ENCODE measurements around the gene MEI4. TPM values are rescaled to one million over a fixed set of nuclear protein-coding genes. Genes with fewer than 3 reads are reported as not detected.

MEI4 gene
- total RNA-seq, 1 experiment from 2014 or later: not detected

GRCh38 chr6:77607004-77607403 lies 45.8 kb upstream of the MEI4 start (continued):
- TF ChIP-seq EZH2phosphoT487 (IDR thresholded peaks at IDR 0.05; ENCODE audit: borderline replicate concordance) (no peak), EZH2 (IDR thresholded peaks at IDR 0.05) (no peak), ZNF274 (IDR thresholded peaks at IDR 0.05; ENCODE audit: low read depth, low read length) (no peak), FOSL1 (IDR thresholded peaks at IDR 0.05; ENCODE audit: low read depth) (no peak), JUND (IDR thresholded peaks at IDR 0.05) (no peak)

DNA sequence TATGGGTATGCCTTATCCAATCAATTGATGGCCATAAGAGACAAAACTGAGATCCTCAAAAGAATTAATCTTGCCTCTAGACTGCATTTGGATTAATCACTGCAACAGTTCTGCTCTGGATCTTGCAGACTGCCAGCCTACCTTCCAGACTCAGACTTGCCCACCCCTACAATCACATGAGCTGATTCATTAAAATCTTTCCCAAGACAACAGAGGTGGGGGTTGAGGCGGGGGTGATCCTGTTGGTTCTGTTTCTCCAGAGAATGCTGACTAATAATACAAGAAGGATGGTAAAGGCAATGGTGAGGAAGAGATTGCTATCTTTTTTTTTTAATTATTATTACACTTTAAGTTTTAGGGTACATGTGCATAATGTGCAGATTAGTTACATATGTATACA lies 43.7 kb upstream of the MEI4 start:
- Histone ChIP-seq H3K9me3 (ENCODE audit: control insufficient read depth in 1 of 2, insufficient read depth in 1 of 2, low read depth in 1 of 2, low read length in 2 of 2) (no peaks in the 10 kb centered on the region), H4K20me1 (ENCODE audit: insufficient read depth) (no peaks in the 10 kb centered on the region), H3K79me2 (ENCODE audit: insufficient read depth, low read length) (no peaks in the 10 kb centered on the region), H3K27me3 (ENCODE audit: insufficient read depth, low read length) (no peaks in the 10 kb centered on the region), H3K4me1 (ENCODE audit: control insufficient read depth in 1 of 2, insufficient read depth in 2 of 2, low read length in 2 of 2) (no peaks in the 10 kb centered on the region), H3K9ac (ENCODE audit: low read length) (no peak overlapping the region), H3K4me3 (replicated peaks in 1 of 2; ENCODE audit: low read depth in 1 of 2, low read length in 2 of 2) (no peak overlapping the region), H3K36me3 (ENCODE audit: control insufficient read depth in 1 of 2, insufficient read depth in 2 of 2, low read length in 2 of 2) (no peaks in the 10 kb centered on the region), H3K9me2 (ENCODE audit: insufficient read depth) (no peaks in the 10 kb centered on the region), H3K4me2 (ENCODE audit: low read length) (no peak overlapping the region), H3K27ac (ENCODE audit: low read depth, low read length) (no peak overlapping the region), H2AFZ (ENCODE audit: low read depth, low read length, poor library complexity, severe bottlenecking) (no peak overlapping the region)
- POLR2A ChIA-PET: no interaction called here
- TF ChIP-seq FOSL1 (IDR thresholded peaks at IDR 0.05; ENCODE audit: low read depth) (no peak), EZH2phosphoT487 (IDR thresholded peaks at IDR 0.05; ENCODE audit: borderline replicate concordance) (no peak), TCF7L2 (IDR thresholded peaks at IDR 0.05; ENCODE audit: borderline replicate concordance, extremely low read depth, insufficient read depth, insufficient read length) (no peak), ELF1 (IDR thresholded peaks at IDR 0.05; ENCODE audit: borderline replicate concordance, low read depth) (no peak), SRF (IDR thresholded peaks at IDR 0.05; ENCODE audit: low read depth) (no peak), CEBPB (IDR thresholded peaks at IDR 0.05; ENCODE audit: low read depth) (no peak), RAD21 (IDR thresholded peaks at IDR 0.05; ENCODE audit: low read depth) (no peak), SIN3A (IDR thresholded peaks at IDR 0.05; ENCODE audit: low read depth) (no peak), CBX3 (IDR thresholded peaks at IDR 0.05; ENCODE audit: low read depth) (no peak), EGR1 (IDR thresholded peaks at IDR 0.05; ENCODE audit: low read depth) (no peak), EZH2 (IDR thresholded peaks at IDR 0.05) (no peak), ATF3 (IDR thresholded peaks at IDR 0.05) (no peak), YY1 (IDR thresholded peaks at IDR 0.05; ENCODE audit: extremely low read depth, insufficient replicate concordance, low read depth, low read length) (no peak), SP1 (IDR thresholded peaks at IDR 0.05; ENCODE audit: low read depth) (no peak), MAX (IDR thresholded peaks at IDR 0.05) (no peak)
- TF ChIP-seq, protein P1, sequence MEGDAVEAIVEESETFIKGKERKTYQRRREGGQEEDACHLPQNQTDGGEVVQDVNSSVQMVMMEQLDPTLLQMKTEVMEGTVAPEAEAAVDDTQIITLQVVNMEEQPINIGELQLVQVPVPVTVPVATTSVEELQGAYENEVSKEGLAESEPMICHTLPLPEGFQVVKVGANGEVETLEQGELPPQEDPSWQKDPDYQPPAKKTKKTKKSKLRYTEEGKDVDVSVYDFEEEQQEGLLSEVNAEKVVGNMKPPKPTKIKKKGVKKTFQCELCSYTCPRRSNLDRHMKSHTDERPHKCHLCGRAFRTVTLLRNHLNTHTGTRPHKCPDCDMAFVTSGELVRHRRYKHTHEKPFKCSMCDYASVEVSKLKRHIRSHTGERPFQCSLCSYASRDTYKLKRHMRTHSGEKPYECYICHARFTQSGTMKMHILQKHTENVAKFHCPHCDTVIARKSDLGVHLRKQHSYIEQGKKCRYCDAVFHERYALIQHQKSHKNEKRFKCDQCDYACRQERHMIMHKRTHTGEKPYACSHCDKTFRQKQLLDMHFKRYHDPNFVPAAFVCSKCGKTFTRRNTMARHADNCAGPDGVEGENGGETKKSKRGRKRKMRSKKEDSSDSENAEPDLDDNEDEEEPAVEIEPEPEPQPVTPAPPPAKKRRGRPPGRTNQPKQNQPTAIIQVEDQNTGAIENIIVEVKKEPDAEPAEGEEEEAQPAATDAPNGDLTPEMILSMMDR (IDR thresholded peaks at IDR 0.05 in 2 of 3, conservative IDR thresholded peaks at IDR 0.05 in 1 of 3; ENCODE audit: borderline replicate concordance in 1 of 3, insufficient read depth in 1 of 3, low read depth in 2 of 3, low read length in 2 of 3): no peak
- TF ChIP-seq, protein P2, sequence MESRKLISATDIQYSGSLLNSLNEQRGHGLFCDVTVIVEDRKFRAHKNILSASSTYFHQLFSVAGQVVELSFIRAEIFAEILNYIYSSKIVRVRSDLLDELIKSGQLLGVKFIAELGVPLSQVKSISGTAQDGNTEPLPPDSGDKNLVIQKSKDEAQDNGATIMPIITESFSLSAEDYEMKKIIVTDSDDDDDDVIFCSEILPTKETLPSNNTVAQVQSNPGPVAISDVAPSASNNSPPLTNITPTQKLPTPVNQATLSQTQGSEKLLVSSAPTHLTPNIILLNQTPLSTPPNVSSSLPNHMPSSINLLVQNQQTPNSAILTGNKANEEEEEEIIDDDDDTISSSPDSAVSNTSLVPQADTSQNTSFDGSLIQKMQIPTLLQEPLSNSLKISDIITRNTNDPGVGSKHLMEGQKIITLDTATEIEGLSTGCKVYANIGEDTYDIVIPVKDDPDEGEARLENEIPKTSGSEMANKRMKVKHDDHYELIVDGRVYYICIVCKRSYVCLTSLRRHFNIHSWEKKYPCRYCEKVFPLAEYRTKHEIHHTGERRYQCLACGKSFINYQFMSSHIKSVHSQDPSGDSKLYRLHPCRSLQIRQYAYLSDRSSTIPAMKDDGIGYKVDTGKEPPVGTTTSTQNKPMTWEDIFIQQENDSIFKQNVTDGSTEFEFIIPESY (IDR thresholded peaks at IDR 0.05; ENCODE audit: extremely low read depth, insufficient replicate concordance, low read length): no peak
- RAD21 ChIA-PET (ENCODE audit: low non-redundant PET in 1 of 2, low total read pairs in 2 of 2, uncharacterized antibody in 2 of 2, unreplicated experiment in 2 of 2): no interaction called here
- no TSS peak for BruUV-seq (replicated peaks)
- intact Hi-C loops (cut with micrococcal nuclease): no loop called here
- DNase-seq (ENCODE audit: low read depth, low spot score): no peak
- no peak for ATAC-seq
- CTCF ChIA-PET: interaction anchor here (0.8 kb wide), 1 partner anchor 11 kb away, joined by 5 read pairs; no protein-coding TSS in a partner anchor

Measured in HCT116 (cell line).